NOMO-1 (cell line): ENCODE measurements around the gene UQCRC2.
"Not testable (repeated sequence)": the region's sequence is repeated elsewhere in the genome, so short reads cannot be mapped to it uniquely, and the experiment has no call there.

Source experiments
- DNase-seq, 2 experiments: peaks; one replicate each; lab custom pipeline; 2025; ENCODE audit not compliant: unreplicated experiment in 2 of 2; lab: John Stamatoyannopoulos, UW

UQCRC2 gene

DNA sequence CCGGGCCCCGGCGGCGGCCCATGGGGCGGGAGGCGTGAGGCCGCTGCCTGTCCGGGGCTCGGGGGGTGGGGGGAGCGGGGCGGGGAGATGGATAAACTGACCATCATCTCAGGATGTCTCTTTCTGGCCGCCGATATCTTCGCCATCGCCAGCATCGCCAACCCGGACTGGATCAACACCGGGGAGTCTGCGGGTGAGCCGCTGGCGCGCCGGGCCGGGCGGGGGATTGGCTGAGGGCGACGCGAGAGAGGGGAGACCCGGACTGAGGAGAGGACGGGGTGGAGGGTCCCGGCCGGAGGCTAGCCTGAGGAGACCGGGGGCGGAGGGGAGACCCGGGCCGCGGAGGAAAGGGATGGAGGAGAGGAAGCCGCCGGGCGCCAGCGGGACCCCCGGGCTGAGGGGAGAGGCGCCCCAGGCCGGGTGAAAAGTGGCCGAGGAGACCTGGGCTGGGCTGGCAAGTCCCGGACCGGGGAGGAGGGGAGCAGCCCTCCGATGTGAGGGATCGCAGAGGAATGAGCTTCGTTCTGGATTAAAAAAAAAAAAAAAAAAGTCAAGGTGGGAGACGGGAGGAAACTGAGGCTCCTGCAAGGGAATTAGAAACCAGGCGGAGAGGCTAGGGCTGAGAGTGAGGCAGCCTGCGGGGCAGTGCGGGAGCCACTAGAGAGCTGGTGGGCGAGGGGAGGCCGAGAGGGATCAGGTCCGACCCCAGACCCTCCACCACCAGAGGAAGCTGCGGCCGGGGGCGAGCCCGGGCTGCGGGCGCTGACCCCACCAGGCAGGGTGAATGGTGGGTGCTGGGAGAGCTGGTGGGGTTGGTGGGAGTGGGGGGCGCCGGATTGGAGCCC, 55.3 kb downstream of the UQCRC2 start:
- peak in 1 of 2 experiments; percentile 7 for DNase-seq

DNA sequence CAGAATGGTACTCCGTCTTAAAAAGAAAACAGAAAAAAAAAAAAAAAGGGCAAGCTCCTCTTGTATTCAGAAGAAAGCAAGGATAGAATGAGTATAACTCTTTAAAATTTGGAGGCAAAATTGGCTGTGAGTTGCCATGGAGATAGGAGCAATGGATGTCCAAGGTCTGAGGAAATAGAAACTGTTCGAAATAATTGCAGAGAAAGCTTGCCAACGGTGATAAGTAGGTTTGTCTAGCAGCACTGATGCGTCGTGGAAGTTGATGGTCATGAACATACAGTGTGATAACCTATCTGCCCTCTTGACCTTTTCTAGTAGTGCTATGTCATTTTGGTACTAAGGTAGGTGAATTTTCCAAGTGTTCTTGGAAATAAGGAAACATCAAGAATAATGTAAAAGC, 57.7 kb downstream of the UQCRC2 start:
- DNase-seq = no peak

DNA sequence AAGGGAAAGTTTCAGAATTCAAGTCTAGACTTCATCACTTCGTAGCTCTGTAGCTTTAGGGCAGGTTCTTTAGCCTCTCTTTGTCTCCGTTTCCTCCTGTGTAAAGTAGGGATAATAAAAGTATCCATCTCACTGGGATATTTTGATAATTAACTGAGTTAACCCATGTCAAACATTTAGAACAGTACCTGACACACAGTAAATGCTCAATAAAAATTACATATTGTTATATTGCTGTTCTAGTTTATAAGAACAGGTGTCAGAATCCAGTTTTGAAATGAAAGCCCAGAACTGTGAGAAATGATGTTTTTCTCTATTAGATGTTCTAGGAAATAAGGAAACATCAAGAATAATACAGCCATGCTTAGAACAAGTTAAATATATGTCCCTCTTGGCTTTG, 59.1 kb downstream of the UQCRC2 start:
- DNase-seq = no peak

DNA sequence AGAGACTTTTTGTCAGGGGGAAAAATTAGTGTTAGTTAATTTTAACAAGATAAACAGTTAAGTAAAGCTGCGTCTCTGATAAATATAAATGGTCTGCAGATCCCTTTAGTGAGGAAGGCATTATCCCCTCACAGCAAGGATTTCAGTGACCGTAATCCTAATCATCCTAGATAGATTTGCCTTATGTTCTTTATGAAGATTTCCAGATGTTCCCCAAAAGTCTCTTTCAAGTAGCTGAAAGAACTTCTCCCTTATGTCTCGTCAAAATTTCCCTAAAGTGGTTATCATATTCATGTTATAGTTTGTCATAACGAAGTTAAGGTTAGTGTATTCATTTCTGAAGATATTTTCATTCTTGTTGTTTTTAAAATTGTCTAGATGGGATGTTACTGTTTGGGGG, 60.3 kb downstream of the UQCRC2 start:
- DNase-seq = no peak

DNA sequence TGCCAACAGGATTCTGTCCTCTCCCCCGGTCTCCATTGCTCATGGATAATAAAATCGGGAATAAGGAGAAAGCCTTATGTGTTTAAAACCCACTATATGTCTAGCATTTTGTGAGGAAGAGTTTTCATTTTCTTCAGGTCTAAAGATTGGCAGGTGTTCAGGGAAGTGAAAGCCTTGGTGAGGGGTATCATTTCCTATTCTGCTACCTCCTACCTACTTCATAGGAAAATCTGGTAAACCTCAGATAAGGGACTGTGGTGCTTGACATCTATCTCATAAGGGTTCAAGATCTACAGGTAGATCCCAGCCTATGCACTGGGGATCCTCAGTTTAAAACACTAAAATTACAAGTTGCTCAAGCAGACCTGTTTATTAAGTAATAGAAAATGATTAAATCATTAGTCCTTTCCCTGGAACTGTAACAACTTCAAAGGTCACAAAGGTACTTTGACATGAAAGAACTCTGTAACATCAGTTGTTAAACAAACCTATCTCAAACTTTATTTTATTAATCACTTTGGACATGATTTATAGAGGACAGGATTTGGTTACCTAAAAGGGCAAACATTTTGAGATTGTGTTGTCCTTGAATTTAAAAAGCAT, 61.2 kb downstream of the UQCRC2 start:
- DNase-seq = no peak

DNA sequence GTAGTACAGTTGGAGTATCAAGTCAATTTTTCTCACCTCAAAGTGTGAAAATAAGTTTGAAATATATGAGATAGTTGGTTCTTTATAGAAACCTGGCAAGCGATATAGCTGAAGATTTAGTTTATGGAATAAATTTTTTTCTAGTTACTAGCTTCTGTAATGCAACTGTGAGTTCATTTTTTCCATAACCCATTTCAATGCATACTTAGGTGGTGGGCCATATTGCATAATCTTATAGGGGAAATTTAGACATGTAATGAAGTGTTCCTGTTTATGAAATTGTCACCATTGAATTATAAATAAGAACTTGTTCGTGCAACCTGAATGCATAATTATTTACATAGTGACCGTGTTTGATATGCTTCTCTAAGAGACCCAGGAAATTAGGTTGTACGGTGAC, 63.8 kb downstream of the UQCRC2 start:
- peak in 1 of 2 experiments; percentile 22 for DNase-seq

DNA sequence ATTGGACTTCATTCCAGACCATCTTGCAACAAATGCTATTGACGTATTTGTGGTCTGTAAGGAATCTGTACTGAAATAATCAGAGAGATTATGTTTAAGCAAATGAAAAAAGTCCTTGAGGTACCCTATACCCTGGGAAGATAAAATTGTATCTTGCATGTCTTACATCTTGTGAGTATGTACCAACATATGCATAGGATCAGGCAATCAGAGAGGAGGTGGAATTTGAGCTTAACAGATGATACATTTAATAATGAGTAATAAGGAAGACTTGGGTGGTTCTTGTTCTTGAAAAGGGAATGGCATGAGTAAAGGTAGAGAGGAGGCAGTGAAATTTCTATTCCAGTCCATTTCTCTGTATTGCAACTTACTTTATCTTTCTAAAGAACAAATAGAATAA, 65.4 kb downstream of the UQCRC2 start:
- DNase-seq = no peak

DNA sequence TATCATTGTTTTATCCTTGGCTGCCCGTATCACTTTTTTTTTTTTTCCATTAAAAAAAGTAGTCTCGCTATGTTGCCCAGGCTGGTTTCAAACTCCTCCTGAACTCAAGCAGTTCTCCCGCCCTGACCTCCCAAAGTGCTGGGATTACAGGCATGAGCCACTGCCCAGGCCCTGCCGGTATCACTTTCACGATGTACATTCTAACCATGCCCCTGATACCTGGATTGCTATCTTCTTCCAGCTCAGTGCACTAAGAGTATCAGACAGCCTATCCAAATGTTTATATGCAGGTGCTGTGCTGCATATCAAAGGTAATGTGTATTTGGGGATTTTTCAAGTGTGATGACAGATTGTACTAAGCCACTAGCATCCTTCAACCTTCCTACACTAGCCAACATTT, 69.0 kb downstream of the UQCRC2 start:
- no peak for DNase-seq

DNA sequence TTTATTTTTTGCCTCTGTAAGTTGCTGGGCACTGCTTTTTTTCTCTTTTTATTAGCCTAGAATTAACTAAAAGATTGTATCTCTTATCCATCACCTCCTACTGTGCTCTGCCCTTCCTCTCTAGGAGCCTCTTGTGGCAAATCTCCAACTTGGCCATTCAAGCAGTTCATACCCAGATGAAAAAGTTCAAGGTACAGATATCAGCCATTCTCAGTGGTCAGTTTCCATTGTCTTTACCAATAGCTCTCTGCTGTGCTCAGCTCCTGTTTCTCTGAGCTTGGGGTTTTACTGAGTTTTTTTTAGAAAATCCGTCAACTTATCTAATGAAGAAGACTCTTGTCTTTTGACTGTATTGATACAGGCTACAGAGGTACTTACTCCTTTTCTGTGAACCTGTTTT, 70.3 kb downstream of the UQCRC2 start:
- no peak for DNase-seq

DNA sequence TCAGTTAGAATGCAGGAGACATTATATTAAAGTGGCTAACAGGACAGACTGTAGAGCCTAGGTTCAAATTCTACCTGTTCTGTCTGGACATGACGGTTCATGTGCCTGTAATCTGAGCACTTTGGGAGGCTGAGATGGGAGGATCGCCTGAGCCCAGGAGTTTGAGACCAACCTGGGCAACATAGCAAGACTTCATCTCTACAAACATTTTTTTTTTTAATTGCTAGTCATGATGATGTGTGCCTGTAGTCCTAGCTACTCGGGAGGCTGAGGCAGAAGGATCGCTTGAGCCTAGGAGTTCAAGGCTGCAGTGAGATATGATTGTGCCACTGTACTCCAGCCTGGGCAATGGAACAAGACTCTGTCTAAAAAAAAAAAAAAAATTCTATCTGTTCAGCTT, 71.6 kb downstream of the UQCRC2 start:
- not testable (repeated sequence) for DNase-seq

DNA sequence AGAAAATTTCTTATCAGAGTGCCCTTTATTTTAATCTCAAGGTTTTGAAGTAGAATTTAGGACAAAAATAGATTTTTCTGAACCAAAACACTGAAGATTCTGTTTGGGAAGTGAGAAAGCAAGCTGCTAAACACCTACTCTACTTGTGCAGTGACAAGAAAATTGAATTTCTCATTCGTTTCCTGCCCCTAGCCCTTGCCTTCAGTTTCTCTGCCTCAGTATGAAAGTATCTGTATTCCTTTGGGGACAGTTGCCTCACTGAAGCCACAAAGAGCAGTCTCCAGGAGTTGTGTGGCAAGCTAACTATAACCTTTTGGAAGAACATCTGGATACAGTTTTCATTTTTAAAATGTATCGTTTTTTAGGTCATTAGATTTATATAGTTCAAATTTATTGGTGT, 74.5 kb downstream of the UQCRC2 start:
- no peak for DNase-seq

DNA sequence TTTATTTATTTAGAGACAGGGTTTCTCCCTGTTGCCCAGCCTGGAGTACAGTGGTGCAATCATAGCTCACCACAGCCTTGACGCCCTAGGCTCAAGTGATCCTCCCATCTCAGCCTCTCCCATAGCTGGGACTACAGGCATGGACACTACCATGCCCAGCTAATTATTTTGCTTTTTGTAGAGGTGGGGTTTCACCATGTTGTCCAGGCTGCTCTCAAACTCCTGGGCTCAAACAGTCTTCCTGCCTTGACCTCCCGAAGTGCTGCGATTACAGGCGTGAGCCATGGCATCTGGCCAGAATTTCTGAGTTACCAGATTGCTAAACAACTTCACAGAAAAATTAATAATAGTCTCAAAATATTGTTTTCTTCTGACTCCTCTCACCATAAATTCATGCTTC, 76.5 kb downstream of the UQCRC2 start:
- no peak for DNase-seq

DNA sequence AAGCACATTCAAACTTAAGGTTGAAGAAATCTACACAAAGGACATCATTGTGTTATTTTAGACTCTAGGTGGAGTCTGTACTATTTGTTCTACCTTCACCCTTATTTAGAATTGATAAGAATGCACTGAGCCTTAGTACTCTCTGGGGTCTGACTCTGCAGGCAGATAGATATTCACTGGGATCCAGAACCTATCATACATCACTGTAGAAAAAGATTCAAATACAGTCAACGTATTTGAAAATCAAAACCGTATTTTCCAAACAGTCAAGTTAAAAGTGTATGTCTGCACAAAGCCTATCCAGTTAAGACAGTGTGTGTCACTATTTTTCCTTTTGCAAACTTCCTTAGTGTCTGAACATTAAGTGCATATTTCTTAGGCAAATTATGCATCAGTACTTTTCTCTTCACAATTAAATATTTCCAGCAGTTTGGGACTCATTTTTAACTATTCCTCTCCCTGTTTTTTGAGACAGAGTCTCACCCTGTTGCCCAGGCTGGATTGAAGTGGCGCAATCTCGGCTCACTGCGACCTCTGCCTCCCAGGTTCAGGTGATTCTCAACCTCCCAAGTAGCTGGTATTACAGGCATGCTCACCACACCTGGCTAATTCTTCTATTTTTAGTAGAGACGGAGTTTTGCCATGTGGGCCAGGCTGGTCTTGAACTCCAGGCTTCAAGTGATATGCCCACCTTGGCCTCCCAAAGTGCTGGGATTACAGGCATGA, 77.1 kb downstream of the UQCRC2 start:
- no peak for DNase-seq

DNA sequence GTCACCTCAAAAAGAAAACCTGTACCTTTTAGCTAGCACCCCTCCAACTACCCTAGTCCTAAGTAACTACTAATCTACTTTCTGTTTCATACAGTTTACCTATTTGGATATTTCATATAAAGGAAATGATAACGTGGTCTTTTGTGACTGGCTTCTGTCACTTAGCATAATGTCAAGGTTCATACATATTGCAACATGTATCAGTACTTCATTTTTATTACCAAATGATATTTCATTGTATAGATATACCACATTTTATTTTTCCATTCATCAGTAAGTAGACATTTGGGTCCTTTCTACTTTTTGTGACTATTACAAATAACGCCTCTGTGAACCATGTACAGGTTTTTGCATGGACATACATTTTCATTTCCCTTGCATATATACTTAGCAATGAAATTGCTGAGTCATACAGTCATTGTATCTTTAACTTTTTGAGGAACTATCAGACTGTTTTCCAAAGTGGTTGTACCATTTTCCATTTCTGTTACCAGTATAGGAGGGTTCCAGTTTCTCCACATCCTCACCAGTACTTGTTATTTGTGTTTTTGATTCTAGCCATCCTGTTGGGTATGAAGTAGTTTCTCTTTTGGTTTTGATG, 78.4 kb downstream of the UQCRC2 start:
- no peak for DNase-seq
